SK-N-SH treated with all-trans-retinoic acid at 6 μM for 48 hours (cell line): ENCODE data around the gene UGGT1.
A peak's percentile ranks its signal among the peaks of the same experiment; 100 is the strongest.
"Not testable (repeated sequence)": the region's sequence is repeated elsewhere in the genome, so short reads cannot be mapped to it uniquely, and the experiment has no call there.

Experiments used
- ATAC-seq: fragments of 200-7000 bp; cut with Tn5 transposase; 3 replicates; pipeline ENCODE4 v1.9.1; 2020; ENCODE audit warnings: mild to moderate bottlenecking, moderate library complexity
- ARNTL ChIP-seq: fragments of 450-650 bp; formaldehyde crosslinking; IDR thresholded peaks from 2 replicates; pipeline ENCODE4 v1.5.0; 2020; ENCODE audit warnings: low read depth, mild to moderate bottlenecking, moderate library complexity, borderline replicate concordance
- BACH2 ChIP-seq: fragments of 250-450 bp; sonication (Bioruptor Pico); IDR thresholded peaks from 2 replicates; pipeline ENCODE4 v1.9.0; 2021; ENCODE audit warnings: mild to moderate bottlenecking, borderline replicate concordance
- CSDC2 ChIP-seq: fragments of 250-450 bp; sonication (Bioruptor Pico); IDR thresholded peaks from 2 replicates; pipeline ENCODE4 v1.5.0; 2020; ENCODE audit warnings: mild to moderate bottlenecking, moderate library complexity
- CSRNP3 ChIP-seq: fragments of 250-450 bp; sonication (Bioruptor Pico); IDR thresholded peaks from 2 replicates; pipeline ENCODE4 v1.5.1; 2021; ENCODE audit warnings: mild to moderate bottlenecking, moderate library complexity
- ESRRG ChIP-seq: fragments of 250-450 bp; sonication (Bioruptor Pico); IDR thresholded peaks from 2 replicates; pipeline ENCODE4 v1.6.1; 2021; ENCODE audit warnings: mild to moderate bottlenecking
- GLIS3 ChIP-seq: fragments of 250-450 bp; sonication (Bioruptor Pico); IDR thresholded peaks from 2 replicates; pipeline ENCODE4 v1.5.0; 2020; ENCODE audit warnings: mild to moderate bottlenecking, moderate library complexity
- ISL1 ChIP-seq: fragments of 250-450 bp; sonication (Bioruptor Pico); IDR thresholded peaks from 2 replicates; pipeline ENCODE4 v2.1.2; 2022; ENCODE audit warnings: mild to moderate bottlenecking, moderate library complexity
- OSR1 ChIP-seq: fragments of 250-450 bp; sonication (Bioruptor Pico); IDR thresholded peaks from 2 replicates; pipeline ENCODE4 v1.8.0; 2022; ENCODE audit warnings: moderate library complexity, mild to moderate bottlenecking, inconsistent platforms
- PATZ1 ChIP-seq: fragments of 250-450 bp; sonication (Bioruptor Pico); IDR thresholded peaks from 2 replicates; pipeline ENCODE4 v1.8.0; 2020; ENCODE audit warnings: mild to moderate bottlenecking, moderate library complexity, borderline replicate concordance
- PPARA ChIP-seq: fragments of 250-450 bp; sonication (Bioruptor Pico); IDR thresholded peaks from 2 replicates; pipeline ENCODE4 v1.5.0; 2020; ENCODE audit warnings: mild to moderate bottlenecking, borderline replicate concordance
- RARB ChIP-seq: fragments of 250-450 bp; sonication (Bioruptor Pico); IDR thresholded peaks from 2 replicates; pipeline ENCODE4 v1.8.0; 2021; ENCODE audit warnings: mild to moderate bottlenecking, moderate library complexity
- SNAI2 ChIP-seq: fragments of 250-450 bp; sonication (Bioruptor Pico); IDR thresholded peaks from 2 replicates; pipeline ENCODE4 v1.5.0; 2020; ENCODE audit warnings: mild to moderate bottlenecking, moderate library complexity
- TCF4 ChIP-seq: fragments of 250-450 bp; sonication (Bioruptor Pico); IDR thresholded peaks from 2 replicates; pipeline ENCODE4 v1.8.0; 2021; ENCODE audit warnings: mild to moderate bottlenecking, moderate library complexity, borderline replicate concordance
- TOX ChIP-seq: fragments of 250-450 bp; sonication (Bioruptor Pico); IDR thresholded peaks from 2 replicates; pipeline ENCODE4 v1.8.0; 2021; ENCODE audit warnings: mild to moderate bottlenecking, moderate library complexity, borderline replicate concordance
- TSHZ2 ChIP-seq: fragments of 250-450 bp; sonication (Bioruptor Pico); IDR thresholded peaks from 2 replicates; pipeline ENCODE4 v1.5.0; 2020; ENCODE audit warnings: mild to moderate bottlenecking, moderate library complexity
- ZC3H10 ChIP-seq: fragments of 250-450 bp; sonication (Bioruptor Pico); IDR thresholded peaks from 2 replicates; pipeline ENCODE4 v1.5.1; 2021; ENCODE audit warnings: mild to moderate bottlenecking, moderate library complexity
- ZFP3 ChIP-seq: fragments of 250-450 bp; sonication (Bioruptor Pico); IDR thresholded peaks from 2 replicates; pipeline ENCODE4 v1.5.0; 2020; ENCODE audit warnings: mild to moderate bottlenecking, moderate library complexity
- ZFP30 ChIP-seq: fragments of 450-650 bp; formaldehyde crosslinking; IDR thresholded peaks from 2 replicates; pipeline ENCODE4 v1.5.0; 2022; ENCODE audit warnings: mild to moderate bottlenecking, moderate library complexity
- ZNF565 ChIP-seq: fragments of 450-650 bp; formaldehyde crosslinking; conservative IDR thresholded peaks from 2 replicates; pipeline ENCODE4 v1.5.0; 2020; ENCODE audit warnings: low read depth, mild to moderate bottlenecking, moderate library complexity
- ZNF70 ChIP-seq: fragments of 450-650 bp; formaldehyde crosslinking; IDR thresholded peaks from 2 replicates; pipeline ENCODE4 v1.5.0; 2020; ENCODE audit warnings: mild to moderate bottlenecking, moderate library complexity
- ZNF8 ChIP-seq: fragments of 450-650 bp; formaldehyde crosslinking; IDR thresholded peaks from 2 replicates; pipeline ENCODE4 v1.5.0; 2020; ENCODE audit warnings: mild to moderate bottlenecking, moderate library complexity

The UGGT1 gene

GRCh38 chr2:128170776-128171175, 79.8 kb downstream of the UGGT1 start:
- ATAC-seq: no peak
- TF ChIP-seq ZFP30 (CRISPR knock-in tag): no peak
- TF ChIP-seq BACH2 (CRISPR knock-in tag): no peak
- no peak for TF ChIP-seq ARNTL (CRISPR knock-in tag)
- no peak for TF ChIP-seq ZNF8
- no peak for TF ChIP-seq GLIS3 (CRISPR knock-in tag)
- TF ChIP-seq TSHZ2: no peak
- no peak for TF ChIP-seq ZNF70
- TF ChIP-seq SNAI2 (CRISPR knock-in tag): no peak
- no peak for TF ChIP-seq TOX (CRISPR knock-in tag)
- no peak for TF ChIP-seq ZNF565 (CRISPR knock-in tag)
- TF ChIP-seq CSDC2: no peak
- TF ChIP-seq, all 23 proteins: peak for 0

GRCh38 chr2:128172191-128172590, 81.2 kb downstream of the UGGT1 start:
- ATAC-seq: peak; percentile 35; the same call in 1 of the 3 replicates
- TF ChIP-seq RARB (CRISPR knock-in tag) (no peak), SNAI2 (CRISPR knock-in tag) (no peak), TSHZ2 (no peak), ZNF565 (CRISPR knock-in tag) (no peak), ZC3H10 (CRISPR knock-in tag) (no peak), ZFP3 (CRISPR knock-in tag) (no peak), OSR1 (CRISPR knock-in tag) (no peak), CSRNP3 (CRISPR knock-in tag) (no peak), BACH2 (CRISPR knock-in tag) (no peak), ARNTL (CRISPR knock-in tag) (no peak), PATZ1 (CRISPR knock-in tag) (no peak), GLIS3 (CRISPR knock-in tag) (no peak), TCF4 (CRISPR knock-in tag) (no peak), ZNF8 (no peak)

- ATAC-seq: not testable (repeated sequence)
These were observed 83.1 kb downstream of the UGGT1 start for GRCh38 chr2:128174067-128174466.

GRCh38 chr2:128177315-128177714, 86.3 kb downstream of the UGGT1 start:
- TF ChIP-seq ZNF8 (no peak), SNAI2 (CRISPR knock-in tag) (no peak), ISL1 (CRISPR knock-in tag) (no peak), GLIS3 (CRISPR knock-in tag) (no peak), ZC3H10 (CRISPR knock-in tag) (no peak), PPARA (CRISPR knock-in tag) (no peak), TOX (CRISPR knock-in tag) (no peak), ESRRG (CRISPR knock-in tag) (no peak), TSHZ2 (no peak), PATZ1 (CRISPR knock-in tag) (no peak)

More at GRCh38 chr2:128177315-128177714, 86.3 kb downstream of the UGGT1 start:
- no peak for ATAC-seq
